NB4 (cell line): ENCODE results near the gene ZNF662.
"Not testable (repeated sequence)": the region's sequence is repeated elsewhere in the genome, so short reads cannot be mapped to it uniquely, and the experiment has no call there.

Experiments used
- DNase-seq: peaks from one replicate; pipeline ENCODE4 v3.0.0; 2010; ENCODE audit warnings: low read depth
- H3K4me3 ChIP-seq: one replicate; pipeline ENCODE4 v1.5.1; 2011; ENCODE audit warnings: mild to moderate bottlenecking, low read depth, low read length, moderate library complexity
- MYC ChIP-seq: IDR thresholded peaks from 2 replicates; pipeline ENCODE4 v1.6.1; 2011; ENCODE audit warnings: low read depth, low read length
- POLR2A ChIP-seq: IDR thresholded peaks from 2 replicates; pipeline ENCODE4 v1.6.1; 2011; ENCODE audit warnings: mild to moderate bottlenecking; ENCODE audit not compliant: insufficient read length; ENCODE audit errors: extremely low read depth
- TF ChIP-seq, protein P1 (sequence below): IDR thresholded peaks from 2 replicates; pipeline ENCODE4 v1.6.1; 2011; ENCODE audit warnings: low read depth, low read length
- TF ChIP-seq, protein P2 (sequence below): IDR thresholded peaks from one replicate; pipeline ENCODE4 v1.5.1; 2012; ENCODE audit warnings: low read depth, low read length

The ZNF662 gene

DNA sequence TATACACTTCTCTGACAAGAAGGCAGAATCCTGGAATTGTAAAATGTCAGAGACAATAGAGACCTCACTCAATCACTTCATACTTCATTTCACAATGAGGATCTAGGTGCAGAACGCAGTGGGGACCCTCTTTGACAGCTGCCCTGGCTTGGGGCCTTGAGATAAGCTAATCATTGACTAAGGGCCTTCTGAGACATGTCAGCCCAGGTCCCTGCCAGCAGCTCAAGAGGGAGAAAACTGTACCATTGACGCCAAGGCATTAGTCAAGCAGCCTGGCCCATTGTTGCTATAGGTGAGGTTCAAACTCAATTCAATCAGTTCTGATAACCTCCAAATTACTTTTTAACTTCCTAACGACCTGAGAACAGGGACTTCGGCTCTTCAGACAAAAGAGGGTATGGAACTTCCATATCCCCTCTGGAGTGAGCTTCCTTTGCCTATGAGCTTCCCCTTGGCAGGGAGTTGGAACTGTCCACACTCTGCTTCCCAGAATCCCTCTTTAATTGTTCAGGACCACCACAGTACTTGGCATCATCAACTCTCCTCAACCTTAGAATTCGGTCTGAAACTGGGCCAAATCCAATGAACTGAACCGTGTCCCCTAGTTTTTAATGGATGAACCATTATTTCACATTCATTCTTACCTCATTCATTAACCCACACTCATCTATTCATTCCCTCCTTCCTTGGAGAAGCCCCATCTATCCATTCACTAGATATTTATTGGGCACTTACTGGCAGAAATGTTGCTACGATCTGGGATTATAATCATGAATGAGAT lies 28.8 kb upstream of the ZNF662 start:
- DNase-seq, result no peak
- no peak overlapping the region for H3K4me3 ChIP-seq
- TF ChIP-seq MYC (no peak), POLR2A (no peak)
- TF ChIP-seq, protein P1, sequence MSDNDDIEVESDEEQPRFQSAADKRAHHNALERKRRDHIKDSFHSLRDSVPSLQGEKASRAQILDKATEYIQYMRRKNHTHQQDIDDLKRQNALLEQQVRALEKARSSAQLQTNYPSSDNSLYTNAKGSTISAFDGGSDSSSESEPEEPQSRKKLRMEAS, result no peak
- TF ChIP-seq, protein P2, sequence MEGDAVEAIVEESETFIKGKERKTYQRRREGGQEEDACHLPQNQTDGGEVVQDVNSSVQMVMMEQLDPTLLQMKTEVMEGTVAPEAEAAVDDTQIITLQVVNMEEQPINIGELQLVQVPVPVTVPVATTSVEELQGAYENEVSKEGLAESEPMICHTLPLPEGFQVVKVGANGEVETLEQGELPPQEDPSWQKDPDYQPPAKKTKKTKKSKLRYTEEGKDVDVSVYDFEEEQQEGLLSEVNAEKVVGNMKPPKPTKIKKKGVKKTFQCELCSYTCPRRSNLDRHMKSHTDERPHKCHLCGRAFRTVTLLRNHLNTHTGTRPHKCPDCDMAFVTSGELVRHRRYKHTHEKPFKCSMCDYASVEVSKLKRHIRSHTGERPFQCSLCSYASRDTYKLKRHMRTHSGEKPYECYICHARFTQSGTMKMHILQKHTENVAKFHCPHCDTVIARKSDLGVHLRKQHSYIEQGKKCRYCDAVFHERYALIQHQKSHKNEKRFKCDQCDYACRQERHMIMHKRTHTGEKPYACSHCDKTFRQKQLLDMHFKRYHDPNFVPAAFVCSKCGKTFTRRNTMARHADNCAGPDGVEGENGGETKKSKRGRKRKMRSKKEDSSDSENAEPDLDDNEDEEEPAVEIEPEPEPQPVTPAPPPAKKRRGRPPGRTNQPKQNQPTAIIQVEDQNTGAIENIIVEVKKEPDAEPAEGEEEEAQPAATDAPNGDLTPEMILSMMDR, result no peak

DNA sequence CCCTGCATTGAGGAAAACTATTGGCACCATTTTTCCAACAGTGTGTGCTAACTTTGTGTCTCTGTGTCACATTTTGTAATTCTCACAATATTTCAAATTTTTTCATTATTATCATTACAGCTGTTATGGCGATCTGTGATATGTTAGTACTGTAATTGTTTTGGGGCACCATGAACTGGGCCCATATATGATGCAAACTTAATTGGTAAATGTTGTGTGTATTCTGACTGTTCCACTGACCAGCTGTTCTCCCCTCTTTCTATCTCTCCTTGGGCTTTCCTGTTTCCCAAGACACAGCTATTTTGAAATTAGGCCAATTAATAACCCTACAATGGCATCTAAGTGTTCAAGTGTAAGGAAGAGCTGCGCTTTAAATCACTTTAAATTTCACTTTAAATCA lies 28.1 kb upstream of the ZNF662 start:
- no peak overlapping the region for H3K4me3 ChIP-seq
- TF ChIP-seq POLR2A, result no peak
- no peak for TF ChIP-seq MYC
- TF ChIP-seq, protein P2, result no peak
- TF ChIP-seq, protein P1, result no peak

DNA sequence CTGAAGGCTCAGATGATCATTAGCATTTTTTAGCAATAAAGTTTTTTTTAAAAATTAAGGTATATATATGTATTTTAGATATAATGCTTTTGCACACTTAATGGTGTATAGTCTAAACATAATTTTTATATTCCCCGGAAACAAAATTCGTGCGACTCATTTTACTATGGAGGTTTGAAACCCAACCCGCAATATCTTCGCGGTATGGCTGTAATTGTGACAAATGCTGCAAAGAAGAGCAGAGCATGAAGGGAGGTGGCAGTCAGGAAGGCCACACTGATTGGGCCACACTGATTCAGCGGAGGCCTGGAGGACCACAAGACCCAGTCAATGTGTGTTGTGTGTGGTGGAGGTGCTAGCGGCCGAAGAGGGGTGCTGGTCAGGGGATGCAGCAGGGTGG lies 25.8 kb upstream of the ZNF662 start:
- DNase-seq, result no peak
- TF ChIP-seq, protein P2, result no peak
- TF ChIP-seq POLR2A (no peak), MYC (no peak)
- H3K4me3 ChIP-seq, result no peak overlapping the region

More for the DNA sequence above, 28.1 kb upstream of the ZNF662 start:
- DNase-seq, result no peak

DNA sequence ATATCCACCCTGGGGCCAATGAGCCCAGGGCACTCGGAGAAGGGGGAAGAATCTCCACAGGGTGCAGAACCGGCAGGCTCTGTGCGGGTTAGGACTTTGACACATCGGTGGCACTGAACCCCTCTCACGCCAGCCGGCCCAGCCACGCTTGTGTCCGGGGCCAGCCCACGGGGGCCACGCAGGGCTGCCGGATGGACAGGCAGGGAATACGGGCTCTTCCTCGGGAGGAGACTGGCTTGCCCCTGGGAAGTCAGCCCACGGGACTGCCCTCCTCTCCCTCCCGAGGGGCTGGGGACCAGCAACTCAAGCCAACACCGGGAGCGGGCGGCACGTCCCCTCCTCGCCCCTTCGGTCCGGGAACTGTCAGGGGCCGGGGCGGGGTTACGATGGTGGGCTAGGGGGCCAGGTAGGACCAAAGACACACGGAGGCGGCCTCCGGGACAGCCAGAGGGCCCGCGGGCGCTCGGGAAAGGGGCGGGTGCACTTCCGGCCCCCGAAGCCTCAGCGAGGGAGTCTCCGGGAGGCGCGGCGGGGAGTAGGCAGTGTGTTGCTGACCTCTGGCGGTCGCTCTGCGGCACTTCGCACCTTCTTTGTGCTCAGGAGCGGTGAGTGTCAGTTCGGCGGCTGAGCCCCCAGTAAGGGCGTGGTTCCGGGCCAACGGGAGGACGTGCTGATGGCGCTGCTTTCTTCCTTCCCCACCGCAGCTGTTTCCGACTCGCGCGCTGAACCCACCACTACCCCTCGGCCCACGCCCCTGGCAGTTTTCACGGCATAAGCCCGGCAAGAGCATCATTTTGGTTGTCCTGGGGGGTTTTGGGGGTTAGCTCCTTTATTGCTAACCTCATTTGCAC lies 25.1 kb upstream of the ZNF662 start:
- peak; percentile 86 for DNase-seq
- TF ChIP-seq, protein P2, result peak; percentile 74
- TF ChIP-seq POLR2A (no peak), MYC (peak; percentile 53; the same call in 1 of the 2 replicates)
- TF ChIP-seq, protein P1, result peak; percentile 37; the same call in 1 of the 2 replicates
- H3K4me3 ChIP-seq, result peak overlapping the region; percentile 34

DNA sequence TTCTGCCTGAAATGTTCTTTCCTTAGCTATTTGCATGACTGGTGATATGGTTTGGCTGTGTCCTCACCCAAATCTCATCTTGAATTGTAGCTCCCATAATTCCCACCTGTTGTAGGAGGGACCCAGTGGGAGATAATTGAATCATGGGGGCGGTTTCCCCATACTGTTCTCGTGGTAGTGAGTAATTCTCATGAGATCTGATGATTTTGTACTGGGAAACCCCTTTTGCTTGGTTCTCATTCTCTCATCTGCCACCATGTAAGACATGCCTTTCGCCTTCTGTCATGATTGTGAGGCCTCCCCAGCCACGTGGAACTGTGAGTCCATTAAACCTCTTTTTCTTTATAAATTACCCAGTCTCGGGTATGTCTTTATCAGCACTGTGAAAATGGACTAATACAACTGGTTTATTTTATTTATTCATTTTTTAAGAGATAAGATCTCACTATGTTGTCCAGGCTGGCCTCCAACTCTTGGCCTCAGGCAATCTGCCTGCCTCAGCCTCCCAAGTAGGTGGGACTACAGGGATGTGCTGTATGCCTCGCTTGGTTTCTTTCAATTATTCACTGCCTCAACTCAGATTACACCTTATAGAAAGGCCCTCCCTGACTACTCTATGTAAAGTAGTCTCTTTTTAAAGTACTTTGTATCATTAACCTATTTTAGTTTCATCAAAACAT lies 22.6 kb upstream of the ZNF662 start:
- H3K4me3 ChIP-seq, DNase-seq: not testable (repeated sequence)

DNA sequence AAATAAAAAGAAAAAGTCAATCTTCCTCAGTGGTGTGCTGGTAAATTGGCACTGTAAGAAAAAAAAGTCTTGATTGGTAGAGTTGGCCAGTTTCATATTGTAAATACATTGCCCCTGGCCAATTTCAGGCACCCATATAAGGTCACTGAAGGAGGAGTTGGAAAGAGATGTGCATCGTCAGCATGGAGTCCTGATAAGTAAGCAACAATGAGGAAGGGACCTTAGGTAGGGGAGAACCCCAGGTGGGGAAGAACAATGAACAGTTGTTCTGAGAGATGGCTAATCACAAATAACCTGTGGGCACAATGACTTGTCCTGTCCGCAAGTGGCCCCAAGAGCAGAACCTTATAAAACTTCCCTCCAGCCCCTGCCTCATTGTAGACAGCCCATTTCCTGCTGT lies 21.6 kb upstream of the ZNF662 start:
- no peak overlapping the region for H3K4me3 ChIP-seq
- no peak for DNase-seq
- TF ChIP-seq, protein P2, result no peak
- no peak for TF ChIP-seq POLR2A
- TF ChIP-seq, protein P1, result no peak
- no peak for TF ChIP-seq MYC
